Activated naive CD8-positive, alpha-beta T cell treated with anti-CD3 and anti-CD28 coated beads, Interleukin-2, amount 50 U/mL, for 24 hours (primary cell): ENCODE measurements around the gene RETNLB.

Experiments used
- ATAC-seq: fragments of 150-1000 bp; cut with Tn5 transposase; one replicate; pipeline ENCODE4 v1.10.0; 2021
- DNase-seq: peaks from one replicate; pipeline ENCODE4 v3.0.0; 2021
- H3K27ac Mint-ChIP-seq: one replicate; pipeline ENCODE4 v1.8.0; 2021; ENCODE audit warnings: mild to moderate bottlenecking, mixed read lengths
- H3K27me3 Mint-ChIP-seq: one replicate; pipeline ENCODE4 v1.8.0; 2021; ENCODE audit warnings: mixed read lengths
- H3K36me3 Mint-ChIP-seq: one replicate; pipeline ENCODE4 v1.8.0; 2021; ENCODE audit warnings: low read depth, mixed read lengths
- H3K4me1 Mint-ChIP-seq: one replicate; pipeline ENCODE4 v1.8.0; 2021; ENCODE audit warnings: mixed read lengths
- H3K4me3 Mint-ChIP-seq: one replicate; pipeline ENCODE4 v1.8.0; 2021; ENCODE audit warnings: mild to moderate bottlenecking, moderate library complexity, mixed read lengths
- H3K9me3 Mint-ChIP-seq: one replicate; pipeline ENCODE4 v1.8.0; 2021; ENCODE audit warnings: mixed read lengths

Gene RETNLB, protein sequence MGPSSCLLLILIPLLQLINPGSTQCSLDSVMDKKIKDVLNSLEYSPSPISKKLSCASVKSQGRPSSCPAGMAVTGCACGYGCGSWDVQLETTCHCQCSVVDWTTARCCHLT

DNA sequence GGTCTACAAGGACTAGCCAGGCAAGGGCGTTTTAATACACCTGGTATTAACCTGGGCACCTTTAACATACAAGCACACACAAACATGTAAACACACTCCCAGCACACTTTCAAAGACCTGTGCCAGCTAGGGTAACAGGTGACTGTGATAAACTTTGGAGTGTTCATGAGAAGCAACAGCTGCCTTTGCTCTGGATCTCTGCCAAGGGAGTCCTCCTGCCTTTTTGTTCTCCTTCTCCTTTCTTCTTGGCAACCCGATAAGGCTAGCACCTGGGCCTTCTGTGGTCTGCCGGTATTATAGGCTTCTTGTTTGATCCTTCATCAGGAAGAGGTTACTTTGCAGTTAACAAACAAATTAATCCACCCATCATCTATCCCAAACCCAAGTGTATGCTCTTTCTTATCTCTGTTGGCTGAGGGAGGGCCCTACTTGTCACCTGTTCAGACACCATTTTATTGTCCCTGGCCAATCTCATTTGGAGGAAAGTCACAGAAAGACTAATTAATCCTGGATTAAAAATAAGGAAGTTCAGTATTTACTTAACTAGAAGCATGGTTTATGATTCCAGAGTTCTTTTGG lies at the start of gene RETNLB:
Gene RETNLB (minus strand): TSS at position 7 of the 579 bp plus-strand sequence. CDS start 225 bp downstream, outside the sequence.
- Mint-ChIP-seq H3K36me3 (no peaks in the 10 kb centered on the region), H3K4me1 (peaks cover 4% of the 10 kb centered on the region), H3K27me3 (no peaks in the 10 kb centered on the region), H3K9me3 (no peaks in the 10 kb centered on the region), H3K4me3 (no peak within 1 kb of the TSS), H3K27ac (no peak within 1 kb of the TSS)
- no peak for ATAC-seq
- DNase-seq: no peak

DNA sequence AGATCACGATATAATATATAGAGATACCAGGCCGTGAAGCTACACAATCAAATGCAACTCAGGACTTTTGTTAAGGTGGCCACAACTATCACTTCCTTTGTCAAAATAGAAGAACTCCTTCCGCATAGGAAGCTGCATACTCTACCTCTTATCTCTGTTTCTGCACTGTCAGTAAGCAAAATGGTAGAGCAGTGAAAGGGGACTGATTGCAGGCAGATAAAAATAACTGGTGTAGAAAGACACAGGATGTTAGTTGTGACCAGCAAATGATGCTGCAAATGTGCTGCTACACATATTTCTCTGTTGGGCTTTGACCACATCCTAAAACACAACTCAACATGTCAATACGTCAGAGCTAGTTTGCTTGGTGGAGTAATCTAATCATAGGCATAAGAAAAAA lies 49.1 kb upstream of the RETNLB start:
- peaks cover 7% of the 10 kb centered on the region for H3K9me3 Mint-ChIP-seq
- DNase-seq (no peak), ATAC-seq (peak; percentile 82)
- H3K36me3 Mint-ChIP-seq: no peaks in the 10 kb centered on the region
- H3K27ac Mint-ChIP-seq: peak overlapping the region; percentile 67
- no peak overlapping the region for H3K4me3 Mint-ChIP-seq
- H3K27me3 Mint-ChIP-seq: no peaks in the 10 kb centered on the region
- peaks cover 15% of the 10 kb centered on the region for H3K4me1 Mint-ChIP-seq

DNA sequence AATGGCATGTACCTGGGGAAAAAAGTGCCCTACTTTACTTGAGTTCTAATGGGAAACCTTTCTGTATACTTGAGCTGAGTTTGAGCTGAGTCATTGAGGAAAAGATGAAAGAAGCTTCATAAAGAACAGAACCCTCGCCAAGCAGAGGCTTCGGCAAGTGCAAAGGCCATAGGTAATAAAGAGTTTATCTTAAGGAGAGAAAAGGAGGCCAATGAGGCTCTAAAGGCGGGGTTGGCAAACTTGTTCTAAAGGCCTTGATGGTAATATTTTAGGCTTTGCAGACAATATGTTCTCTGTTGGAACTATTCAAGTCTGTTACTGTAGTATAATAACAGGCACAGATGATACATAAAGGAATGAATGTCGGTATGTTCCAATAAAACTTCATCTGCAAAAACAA lies 47.8 kb upstream of the RETNLB start:
- no peaks in the 10 kb centered on the region for H3K27me3 Mint-ChIP-seq
- no peaks in the 10 kb centered on the region for H3K36me3 Mint-ChIP-seq
- no peak overlapping the region for H3K4me3 Mint-ChIP-seq
- no peak for DNase-seq
- no peak overlapping the region for H3K27ac Mint-ChIP-seq
- H3K4me1 Mint-ChIP-seq: peaks cover 15% of the 10 kb centered on the region
- no peak for ATAC-seq
- peaks cover 12% of the 10 kb centered on the region for H3K9me3 Mint-ChIP-seq

DNA sequence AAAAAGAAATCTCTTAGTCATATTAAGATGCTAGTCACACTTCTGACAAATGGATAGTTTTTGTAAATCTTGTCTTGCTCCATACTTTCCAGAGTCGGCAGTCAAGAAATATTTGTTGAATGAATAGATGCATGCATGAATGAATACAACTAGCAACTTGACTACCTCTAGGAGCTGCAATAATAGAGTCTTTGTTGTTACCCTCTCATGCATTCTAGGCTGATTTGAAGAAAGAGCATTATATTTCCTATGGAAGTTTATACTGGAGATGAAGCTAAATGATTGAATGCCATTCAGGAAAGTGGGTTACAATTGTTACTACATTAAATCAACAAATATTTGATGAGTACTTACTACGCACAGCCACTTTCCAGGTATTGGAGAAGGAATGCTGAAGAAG lies 47.2 kb upstream of the RETNLB start:
- Mint-ChIP-seq H3K4me3 (no peak overlapping the region), H3K27ac (no peak overlapping the region), H3K36me3 (no peaks in the 10 kb centered on the region), H3K4me1 (peaks cover 15% of the 10 kb centered on the region), H3K9me3 (peaks cover 12% of the 10 kb centered on the region), H3K27me3 (no peaks in the 10 kb centered on the region)
- DNase-seq: no peak
- no peak for ATAC-seq

DNA sequence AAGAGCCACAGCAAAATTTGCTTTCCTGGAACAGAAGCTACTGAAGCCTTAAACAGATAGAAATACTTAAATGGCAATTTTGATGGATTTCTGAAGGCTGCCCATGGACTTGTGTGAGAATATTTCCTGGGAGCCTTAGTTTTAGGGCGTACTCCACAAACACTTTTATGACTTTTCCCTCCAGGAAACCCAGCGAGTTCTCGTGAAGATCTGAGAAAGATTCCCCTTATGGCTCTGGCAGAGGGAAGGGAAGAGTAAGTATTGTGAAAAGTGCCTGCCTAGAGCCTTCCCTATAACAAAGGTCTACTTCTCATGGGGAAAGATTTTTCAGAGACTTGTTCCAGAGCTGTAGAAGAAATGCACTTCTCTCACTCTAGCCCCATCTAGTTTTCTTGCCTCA lies 34.3 kb upstream of the RETNLB start:
- H3K9me3 Mint-ChIP-seq: peaks cover 3% of the 10 kb centered on the region
- no peaks in the 10 kb centered on the region for H3K4me1 Mint-ChIP-seq
- DNase-seq (no peak), ATAC-seq (no peak)
- no peak overlapping the region for H3K4me3 Mint-ChIP-seq
- H3K36me3 Mint-ChIP-seq: no peaks in the 10 kb centered on the region
- no peaks in the 10 kb centered on the region for H3K27me3 Mint-ChIP-seq
- no peak overlapping the region for H3K27ac Mint-ChIP-seq

DNA sequence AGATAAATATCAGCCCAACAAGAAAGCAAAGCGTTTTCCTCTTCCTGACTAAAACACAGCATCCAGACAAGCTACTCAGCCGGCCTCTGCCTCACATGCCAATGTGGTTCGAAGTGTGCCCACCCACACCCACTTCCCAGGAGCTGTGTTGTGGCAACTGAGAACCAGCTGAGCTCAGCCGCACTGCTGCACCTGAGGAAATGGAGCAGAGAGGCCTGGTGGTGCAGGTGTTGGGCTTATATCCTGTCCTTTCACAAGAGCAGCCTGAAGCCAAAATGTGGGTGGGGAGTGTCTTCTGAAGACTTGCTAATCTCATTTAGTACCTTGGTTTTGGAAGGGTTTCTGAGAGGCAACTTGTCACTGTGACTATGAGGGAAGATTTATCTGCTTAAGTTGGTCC lies 23.0 kb upstream of the RETNLB start:
- Mint-ChIP-seq H3K9me3 (no peaks in the 10 kb centered on the region), H3K4me1 (peaks cover 36% of the 10 kb centered on the region), H3K27ac (no peak overlapping the region), H3K27me3 (no peaks in the 10 kb centered on the region), H3K4me3 (no peak overlapping the region), H3K36me3 (no peaks in the 10 kb centered on the region)
- DNase-seq (peak; percentile 18), ATAC-seq (peak; percentile 40)

DNA sequence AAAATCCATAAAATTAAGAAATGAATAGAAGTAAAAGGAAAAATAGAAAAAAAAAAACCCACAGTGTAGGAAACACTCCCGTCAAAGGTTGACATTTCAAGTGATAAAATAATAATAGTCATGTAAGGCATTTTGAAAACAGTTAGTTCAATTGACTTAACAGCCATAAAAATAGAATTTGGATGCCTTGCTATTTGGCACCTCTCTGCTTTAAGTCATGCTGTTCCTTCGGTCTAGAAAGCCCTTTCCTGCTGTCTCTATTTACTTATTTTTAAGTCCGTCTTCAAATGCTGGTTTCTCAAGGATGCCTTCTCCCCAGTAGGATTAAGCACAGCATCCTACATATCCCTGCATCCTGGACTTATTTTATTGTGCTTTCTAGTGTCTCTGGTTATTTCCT lies 22.3 kb upstream of the RETNLB start:
- no peak for ATAC-seq

DNA sequence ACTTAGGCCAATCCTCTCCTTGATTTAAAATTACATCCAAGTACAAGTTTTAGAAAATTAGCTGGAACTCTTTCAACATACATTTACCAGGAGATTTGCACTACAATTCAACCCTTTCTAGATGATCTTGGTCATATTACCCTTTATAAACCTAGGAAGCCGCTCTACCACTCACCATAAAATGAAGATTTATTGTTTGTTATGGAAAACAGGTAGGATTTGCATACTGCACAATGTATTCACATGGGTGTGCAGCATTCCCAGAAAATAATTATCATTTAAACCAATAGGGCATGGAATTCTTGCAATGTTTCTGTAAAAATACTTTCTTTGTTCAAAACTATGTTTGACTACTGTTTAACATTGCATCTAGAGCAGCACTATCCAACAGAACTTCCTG lies 18.4 kb upstream of the RETNLB start:
- peaks cover 34% of the 10 kb centered on the region for H3K4me1 Mint-ChIP-seq
- H3K9me3 Mint-ChIP-seq: no peaks in the 10 kb centered on the region
- no peak overlapping the region for H3K27ac Mint-ChIP-seq
- DNase-seq (no peak), ATAC-seq (no peak)
- no peaks in the 10 kb centered on the region for H3K27me3 Mint-ChIP-seq
- no peak overlapping the region for H3K4me3 Mint-ChIP-seq
- no peaks in the 10 kb centered on the region for H3K36me3 Mint-ChIP-seq

More for the DNA sequence above, 22.3 kb upstream of the RETNLB start:
- Mint-ChIP-seq H3K4me1 (peaks cover 36% of the 10 kb centered on the region), H3K4me3 (no peak overlapping the region), H3K27ac (no peak overlapping the region), H3K36me3 (no peaks in the 10 kb centered on the region), H3K27me3 (no peaks in the 10 kb centered on the region), H3K9me3 (no peaks in the 10 kb centered on the region)
- DNase-seq: no peak

DNA sequence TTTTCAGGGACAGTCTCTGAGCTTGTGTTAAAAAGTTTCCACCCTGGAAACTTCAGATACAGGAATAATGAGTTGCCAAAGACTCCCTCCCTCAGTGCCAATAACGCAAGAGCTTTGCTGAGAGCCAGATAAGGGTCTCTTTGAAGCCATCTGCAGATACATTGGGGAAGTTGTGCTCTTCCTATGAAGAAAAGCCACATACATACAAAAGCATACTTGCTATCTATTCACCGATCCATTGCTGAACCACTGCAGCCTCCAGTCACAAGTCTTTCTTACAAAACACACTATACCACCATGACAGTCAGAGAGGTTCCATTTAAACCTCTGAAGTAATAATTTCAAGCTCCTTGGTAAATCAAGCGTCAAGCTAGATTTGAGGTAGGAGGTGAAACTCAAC lies 10.0 kb upstream of the RETNLB start:
- Mint-ChIP-seq H3K27me3 (no peaks in the 10 kb centered on the region), H3K4me1 (no peaks in the 10 kb centered on the region), H3K9me3 (no peaks in the 10 kb centered on the region), H3K27ac (no peak overlapping the region), H3K4me3 (no peak overlapping the region), H3K36me3 (no peaks in the 10 kb centered on the region)
- no peak for DNase-seq
- ATAC-seq: no peak

DNA sequence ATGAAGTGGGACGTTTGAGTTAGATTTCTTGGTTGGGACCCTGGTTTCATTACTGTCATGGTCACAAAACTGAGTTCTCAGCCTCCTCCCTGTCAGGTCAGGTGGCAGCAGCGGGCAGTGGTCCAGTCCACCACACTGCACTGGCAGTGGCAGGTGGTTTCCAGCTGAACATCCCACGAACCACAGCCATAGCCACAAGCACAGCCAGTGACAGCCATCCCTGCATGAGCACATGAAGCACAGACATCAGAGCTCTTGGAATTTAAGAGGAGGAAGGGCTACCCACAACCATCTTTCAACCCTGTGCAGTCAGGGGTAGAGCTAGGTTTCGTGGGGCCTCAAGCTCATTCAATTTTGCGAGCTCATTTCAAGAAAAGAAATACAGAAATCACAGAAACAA lies 1.5 kb downstream of the RETNLB start:
- H3K27me3 Mint-ChIP-seq: no peaks in the 10 kb centered on the region
- no peak overlapping the region for H3K4me3 Mint-ChIP-seq
- H3K9me3 Mint-ChIP-seq: no peaks in the 10 kb centered on the region
- H3K27ac Mint-ChIP-seq: no peak overlapping the region
- H3K36me3 Mint-ChIP-seq: no peaks in the 10 kb centered on the region
- H3K4me1 Mint-ChIP-seq: peaks cover 4% of the 10 kb centered on the region
- DNase-seq (no peak), ATAC-seq (no peak)

DNA sequence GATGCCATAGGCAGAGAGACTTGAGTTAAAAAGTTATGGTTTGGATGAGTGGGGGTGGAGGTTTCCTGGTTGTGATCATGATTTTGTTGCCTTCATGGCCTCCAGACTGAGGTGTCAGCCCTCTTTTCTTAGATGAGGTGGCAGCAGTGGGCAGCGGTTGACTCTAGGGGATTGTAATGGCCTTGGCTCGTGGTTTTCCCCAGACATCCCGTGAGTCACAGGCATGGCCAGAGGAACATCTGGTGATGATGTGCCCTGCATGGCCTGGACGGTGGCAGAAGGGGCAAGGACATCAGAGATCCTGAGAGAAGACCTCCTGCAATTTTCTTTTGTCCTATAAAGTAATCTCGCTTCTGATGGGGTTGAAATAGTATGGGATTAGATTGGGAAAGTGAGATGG lies 12.4 kb downstream of the RETNLB start:
- Mint-ChIP-seq H3K4me3 (no peak overlapping the region), H3K9me3 (no peaks in the 10 kb centered on the region), H3K27ac (no peak overlapping the region), H3K27me3 (no peaks in the 10 kb centered on the region), H3K36me3 (no peaks in the 10 kb centered on the region), H3K4me1 (no peaks in the 10 kb centered on the region)
- no peak for ATAC-seq
- no peak for DNase-seq

DNA sequence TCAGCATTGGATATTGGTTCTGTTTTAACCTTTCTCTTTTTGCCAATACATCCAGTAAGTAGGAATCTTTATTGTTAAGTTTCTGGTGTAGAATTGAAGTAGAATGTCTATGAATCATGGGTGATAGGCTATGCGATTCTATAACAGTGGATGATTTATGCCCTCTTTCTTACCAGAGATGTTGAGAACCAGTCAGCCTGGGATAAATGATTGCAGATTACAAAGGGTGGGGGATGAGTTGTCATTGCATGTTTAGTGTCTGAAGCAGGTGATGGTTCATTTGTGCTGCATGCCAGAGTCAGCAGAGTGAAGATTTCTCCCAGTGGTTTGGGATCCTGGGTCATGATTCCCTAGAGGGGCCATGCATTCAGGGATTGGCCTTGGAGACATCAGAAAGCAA lies 14.3 kb downstream of the RETNLB start:
- ATAC-seq (no peak), DNase-seq (no peak)
- Mint-ChIP-seq H3K27me3 (no peaks in the 10 kb centered on the region), H3K9me3 (no peaks in the 10 kb centered on the region), H3K27ac (no peak overlapping the region), H3K4me1 (no peaks in the 10 kb centered on the region), H3K36me3 (no peaks in the 10 kb centered on the region), H3K4me3 (no peak overlapping the region)

DNA sequence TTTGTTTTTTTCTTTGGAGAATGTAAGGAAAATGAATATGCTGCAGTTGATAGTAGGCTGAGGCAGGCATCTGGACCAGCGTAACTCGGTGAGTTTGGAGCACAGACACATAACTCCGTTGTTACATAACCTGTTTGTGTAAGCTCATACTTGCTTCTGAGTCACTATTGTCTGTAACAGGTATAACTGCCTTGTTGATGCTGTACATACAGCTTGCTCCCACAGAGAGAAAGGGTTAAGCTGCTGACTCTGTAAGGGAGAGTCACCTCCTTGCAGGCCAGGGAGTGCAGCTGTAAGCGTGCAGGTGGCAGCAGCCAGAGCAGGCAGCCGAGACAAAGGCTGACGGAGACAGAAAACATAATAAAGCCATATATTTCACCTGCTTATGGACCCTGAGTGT lies 20.4 kb downstream of the RETNLB start:
- no peak for ATAC-seq
- DNase-seq: no peak
- Mint-ChIP-seq H3K4me1 (no peaks in the 10 kb centered on the region), H3K27me3 (no peaks in the 10 kb centered on the region), H3K27ac (no peak overlapping the region), H3K4me3 (no peak overlapping the region), H3K9me3 (no peaks in the 10 kb centered on the region), H3K36me3 (no peaks in the 10 kb centered on the region)

DNA sequence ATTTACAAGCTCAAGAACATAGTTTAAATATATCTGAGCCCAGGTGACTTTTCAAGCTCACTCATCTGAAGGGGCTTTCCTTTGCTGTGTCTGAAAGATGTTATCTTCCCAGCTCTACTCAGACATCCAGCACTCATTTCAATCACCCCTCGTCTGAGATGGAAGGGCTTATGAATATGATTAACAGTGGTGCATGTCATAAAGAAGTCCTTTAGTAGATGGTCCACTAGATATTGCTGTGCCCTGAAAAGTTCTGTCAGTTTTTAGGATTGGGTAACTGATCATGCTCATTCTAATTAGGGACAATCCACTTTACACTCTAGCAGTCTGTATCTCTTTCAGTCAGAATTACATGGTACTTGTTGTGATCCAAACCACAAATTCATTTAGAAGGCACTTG lies 28.3 kb downstream of the RETNLB start:
- no peaks in the 10 kb centered on the region for H3K36me3 Mint-ChIP-seq
- H3K4me3 Mint-ChIP-seq: no peak overlapping the region
- ATAC-seq: peak; percentile 53
- no peak for DNase-seq
- no peaks in the 10 kb centered on the region for H3K4me1 Mint-ChIP-seq
- H3K27me3 Mint-ChIP-seq: no peaks in the 10 kb centered on the region
- H3K9me3 Mint-ChIP-seq: no peaks in the 10 kb centered on the region
- H3K27ac Mint-ChIP-seq: no peak overlapping the region

DNA sequence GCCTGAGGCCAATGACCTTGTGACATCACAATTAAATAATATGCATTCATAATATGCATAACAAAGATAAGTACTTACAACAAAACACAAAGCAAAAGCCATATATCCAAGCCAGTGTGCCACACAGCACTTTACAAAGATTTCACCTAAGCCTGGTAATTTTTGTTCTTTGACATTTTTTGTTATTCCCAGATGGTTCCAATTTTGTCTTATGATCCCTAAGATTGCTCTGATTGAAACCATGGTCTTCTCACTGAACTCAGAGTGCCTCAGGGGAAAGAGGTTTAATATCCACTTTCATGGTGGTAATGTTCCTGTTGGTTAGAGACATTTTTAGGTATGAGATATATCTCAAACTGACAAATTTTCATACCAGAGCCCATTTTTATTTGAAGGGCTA lies 29.1 kb downstream of the RETNLB start:
- H3K4me1 Mint-ChIP-seq: no peaks in the 10 kb centered on the region
- ATAC-seq (no peak), DNase-seq (no peak)
- H3K27me3 Mint-ChIP-seq: no peaks in the 10 kb centered on the region
- no peak overlapping the region for H3K27ac Mint-ChIP-seq
- no peaks in the 10 kb centered on the region for H3K36me3 Mint-ChIP-seq
- H3K9me3 Mint-ChIP-seq: peaks cover 1% of the 10 kb centered on the region
- H3K4me3 Mint-ChIP-seq: no peak overlapping the region

DNA sequence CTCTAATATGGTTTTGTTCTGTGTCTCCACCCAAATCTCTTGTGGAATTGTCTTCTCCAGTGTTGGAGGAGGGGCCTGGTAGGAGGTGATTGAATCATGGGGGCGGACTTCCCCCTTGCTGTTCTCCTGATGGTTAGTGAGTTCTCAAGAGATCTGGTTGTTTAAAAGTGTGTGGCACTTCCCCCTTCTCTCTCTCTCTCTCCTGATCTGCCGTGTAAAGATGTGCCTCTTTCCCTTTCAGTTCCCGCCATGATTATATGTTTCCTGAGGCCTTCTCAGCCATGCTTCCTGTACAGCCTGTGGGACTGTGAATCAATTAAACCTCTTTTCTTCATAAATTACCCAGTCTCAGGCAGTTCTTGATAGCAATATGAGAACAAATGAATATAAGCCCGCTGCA lies 33.1 kb downstream of the RETNLB start:
- H3K27ac Mint-ChIP-seq: no peak overlapping the region

More for the DNA sequence above, 33.1 kb downstream of the RETNLB start:
- ATAC-seq (no peak), DNase-seq (no peak)
- Mint-ChIP-seq H3K4me3 (no peak overlapping the region), H3K36me3 (no peaks in the 10 kb centered on the region), H3K9me3 (peaks cover 16% of the 10 kb centered on the region), H3K27me3 (no peaks in the 10 kb centered on the region), H3K4me1 (no peaks in the 10 kb centered on the region)
